HepG2 (cell line): ENCODE measurements around the gene TSC22D1. TPM values are rescaled to one million over a fixed set of nuclear protein-coding genes. Genes with fewer than 3 reads are reported as not detected.

Source experiments
- ATAC-seq: fragments of 200-7000 bp; cut with Tn5 transposase; 3 replicates; pipeline ENCODE4 v1.9.1; 2020; ENCODE audit warnings: mild to moderate bottlenecking, moderate library complexity
- BruUV-seq: library from RNA; stranded (reverse); fragments of 400-500 nt; replicated peaks from 2 replicates; lab custom pipeline; 2021; lab: Mats Ljungman, UMichigan
- CTCF ChIA-PET: fragments of 300-600 bp; formaldehyde crosslinking; extraction: SDS; loops from one replicate; lab custom pipeline; 2021; ENCODE audit warnings: low total read pairs, inconsistent platforms, low intra/inter-chr PET ratio; lab: Yijun Ruan, JAX
- POLR2A ChIA-PET: fragments of 350-600 bp; sonication (Branson Sonifier 250); formaldehyde crosslinking; loops from one replicate; lab custom pipeline; 2020; ENCODE audit warnings: antibody characterized with exemption, inconsistent platforms; lab: Yijun Ruan, JAX
- DNase-seq: peaks from one replicate; pipeline ENCODE4 v3.0.0-alpha.2; 2015; ENCODE audit warnings: low spot score
- FAIRE-seq: peaks from 3 replicates; lab custom pipeline; 2011; peaks lifted over from hg19 to GRCh38; lab: Jason Lieb, UNC
- H2AFZ ChIP-seq: one replicate; pipeline ENCODE4 v1.6.1; 2011; ENCODE audit warnings: low read length, inconsistent platforms
- H3K27ac ChIP-seq: fragments of 300-600 bp; 3 replicates; pipeline ENCODE4 v1.8.0; 2011; ENCODE audit warnings: mixed run types, mild to moderate bottlenecking, mixed read lengths, low read length, inconsistent platforms; ENCODE audit not compliant: insufficient read depth; ENCODE audit errors: extremely low read length
- H3K27me3 ChIP-seq, 2 experiments: fragments of 200-600 bp in 1 of 2; 2 replicates in 1 of 2; 3 replicates in 1 of 2; pipeline versions ENCODE4 v1.6.0 to v1.8.0; 2011; ENCODE audit warnings: low read length in 2 of 2, mild to moderate bottlenecking in 2 of 2, moderate library complexity in 2 of 2, inconsistent platforms in 1 of 2; ENCODE audit not compliant: insufficient read depth in 2 of 2, control insufficient read depth in 1 of 2
- H3K36me3 ChIP-seq, 2 experiments: fragments of 200-600 bp in 1 of 2; replicated peaks in 1 of 2; 2 replicates in 1 of 2; 3 replicates in 1 of 2; pipeline versions ENCODE4 v1.5.1 to v1.8.0; 2011; ENCODE audit warnings: low read length in 2 of 2, inconsistent platforms in 1 of 2; ENCODE audit not compliant: insufficient read depth in 2 of 2, control insufficient read depth in 1 of 2
- H3K4me1 ChIP-seq: 2 replicates; pipeline ENCODE4 v1.5.1; 2012; ENCODE audit warnings: low read length, inconsistent platforms; ENCODE audit not compliant: insufficient read depth
- H3K4me2 ChIP-seq: 2 replicates; pipeline ENCODE4 v1.6.0; 2011; ENCODE audit warnings: low read depth, low read length, inconsistent platforms
- H3K4me3 ChIP-seq, 3 experiments: fragments of 200-600 bp in 1 of 3; sonication (generic), shearing (Covaris generic) in 1 of 3; replicated peaks in 1 of 3; 2 replicates each; pipeline ENCODE4 v1.5.1; 2011 to 2016; ENCODE audit warnings: low read length in 3 of 3, inconsistent platforms in 2 of 3, low read depth in 2 of 3, mild to moderate bottlenecking in 2 of 3, control low read depth in 1 of 3, mixed read lengths in 1 of 3; ENCODE audit not compliant: insufficient read depth in 1 of 3
- H3K79me2 ChIP-seq: one replicate; pipeline ENCODE4 v1.6.1; 2011; ENCODE audit warnings: low read length, inconsistent platforms; ENCODE audit not compliant: insufficient read depth
- H3K9ac ChIP-seq: 2 replicates; pipeline ENCODE4 v1.6.0; 2011; ENCODE audit warnings: mild to moderate bottlenecking, low read depth, low read length, inconsistent platforms; ENCODE audit not compliant: insufficient read depth
- H3K9me3 ChIP-seq: 2 replicates; pipeline ENCODE4 v1.5.1; 2012; ENCODE audit warnings: mild to moderate bottlenecking, low read length
- H4K20me1 ChIP-seq: 2 replicates; pipeline ENCODE4 v1.6.0; 2011; ENCODE audit warnings: inconsistent platforms, mild to moderate bottlenecking, low read length, moderate library complexity; ENCODE audit not compliant: insufficient read depth
- DBP ChIP-seq: sonication (generic); formaldehyde crosslinking; IDR thresholded peaks from 2 replicates; pipeline ENCODE4 v1.4.0; 2020; ENCODE audit warnings: missing genetic modification reagents; ENCODE audit errors: not compliant biosample characterization
- FOXO1 ChIP-seq: sonication (generic); formaldehyde crosslinking; IDR thresholded peaks from 2 replicates; pipeline ENCODE4 v1.4.0; 2020; ENCODE audit warnings: missing genetic modification reagents
- MAF1 ChIP-seq: sonication (generic); formaldehyde crosslinking; IDR thresholded peaks from 2 replicates; pipeline ENCODE4 v1.5.0; 2020; ENCODE audit warnings: missing genetic modification reagents, borderline replicate concordance
- MBNL3 ChIP-seq: fragments of 250-450 bp; sonication (Bioruptor Pico); conservative IDR thresholded peaks from 2 replicates; pipeline ENCODE4 v1.8.0; 2022; ENCODE audit warnings: mild to moderate bottlenecking, inconsistent platforms
- MTF2 ChIP-seq: sonication (generic); formaldehyde crosslinking; IDR thresholded peaks from 2 replicates; pipeline ENCODE4 v1.5.0; 2020; ENCODE audit warnings: missing genetic modification reagents, borderline replicate concordance
- SYNCRIP ChIP-seq: fragments of 200-400 bp; formaldehyde crosslinking; IDR thresholded peaks from 2 replicates; pipeline ENCODE4 v1.6.1; 2018; ENCODE audit warnings: mild to moderate bottlenecking, low read depth, low read length; ENCODE audit not compliant: insufficient read depth
- ZMYM3 ChIP-seq: sonication (generic); formaldehyde crosslinking; IDR thresholded peaks from 2 replicates; pipeline ENCODE4 v1.5.1; 2020; ENCODE audit warnings: mild to moderate bottlenecking, missing genetic modification reagents
- ZNF17 ChIP-seq: sonication (generic); formaldehyde crosslinking; IDR thresholded peaks from 2 replicates; pipeline ENCODE4 v1.5.0; 2020; ENCODE audit warnings: mild to moderate bottlenecking, missing genetic modification reagents
- ZNF224 ChIP-seq: sonication (generic); formaldehyde crosslinking; IDR thresholded peaks from 2 replicates; pipeline ENCODE4 v1.5.0; 2020; ENCODE audit warnings: mild to moderate bottlenecking, missing genetic modification reagents
- ZNF484 ChIP-seq: sonication (generic); formaldehyde crosslinking; IDR thresholded peaks from 2 replicates; pipeline ENCODE4 v1.5.1; 2020; ENCODE audit warnings: mild to moderate bottlenecking, low read depth, missing genetic modification reagents, borderline replicate concordance
- WGBS: methylation state at CpG from one replicate; pipeline ENCODE4 v1.1.6; 2017; ENCODE audit warnings: low lambda C conversion rate; 5-methylcytosine and 5-hydroxymethylcytosine counted together
- in situ Hi-C: cut with HindIII; loops from 2 replicates; pipeline ENCODE4 v1.10.0; 2017; ENCODE audit warnings: low pct_unique_long_range_greater_than_20kb; ENCODE audit not compliant: extremely low pct_ligation_motif_present
- intact Hi-C: fragments of 100-400 bp; cut with micrococcal nuclease; formaldehyde crosslinking; loops from one replicate; pipeline ENCODE4 v1.10.0; 2022; ENCODE audit not compliant: unreplicated experiment
- polyA plus RNA-seq, 8 experiments: library from polyadenylated mRNA; depleted of rRNA in 3 of 8; stranded (reverse) in 7 of 8; unstranded in 1 of 8; fragments of >200 nt; fragmentation: Illumina TruSeq in 4 of 8; extraction: Trizol in 4 of 8; gene quantifications; 2 replicates each; pipeline versions ENCODE4 v1.2.1 to v1.2.3, GENCODE V29; 2011 to 2016; ENCODE audit warnings: low read depth in 4 of 8, missing spikeins in 1 of 8, mixed read lengths in 1 of 8; ENCODE audit not compliant: insufficient read depth in 1 of 8
- total RNA-seq, 5 experiments: library from RNA; depleted of rRNA; stranded (reverse); fragments of >200 nt; fragmentation: Illumina TruSeq; extraction: Trizol; gene quantifications; 2 replicates each; pipeline ENCODE4 v1.2.3, GENCODE V29; 2016; ENCODE audit warnings: low read depth in 1 of 5

TSC22D1 gene
- total and polyA plus RNA-seq, 2 of the 13 experiments (the other 11 are each of a cell fraction or from before 2014, with no cell fraction given), result 18.4 to 35.7 TPM

- Histone ChIP-seq H3K4me2 (no peak overlapping the region), H3K36me3 (no peaks in the 10 kb centered on the region), H3K4me3 (no peak overlapping the region), H4K20me1 (no peaks in the 10 kb centered on the region), H3K27ac (no peak overlapping the region), H2AFZ (no peak overlapping the region), H3K79me2 (no peaks in the 10 kb centered on the region), H3K27me3 (no peaks in the 10 kb centered on the region; a peak in 1 of 5 replicates), H3K9me3 (no peaks in the 10 kb centered on the region), H3K4me1 (peaks cover 7% of the 10 kb centered on the region; the same call in 1 of the 2 replicates), H3K9ac (no peak overlapping the region)
- BruUV-seq, result no TSS peak
- ChIA-PET POLR2A (no interaction called here), CTCF (no interaction called here)
- ATAC-seq (no peak), DNase-seq (no peak), FAIRE-seq (no peak)
- intact Hi-C loops (no loop called here), in situ Hi-C loops (no loop called here)
- WGBS, result 79% methylated on average over 5 of the region's 5 CpGs
- no peak for TF ChIP-seq SYNCRIP
- TF ChIP-seq MBNL3 (CRISPR knock-in tag), result no peak
- no peak for TF ChIP-seq ZNF484 (CRISPR knock-in tag)
- TF ChIP-seq MAF1 (CRISPR knock-in tag), result no peak
- no peak for TF ChIP-seq ZNF17 (CRISPR knock-in tag)
- TF ChIP-seq ZNF224 (CRISPR knock-in tag), result no peak
- no peak for TF ChIP-seq ZMYM3 (CRISPR knock-in tag)
- no peak for TF ChIP-seq DBP (CRISPR knock-in tag)
- no peak for TF ChIP-seq FOXO1
- TF ChIP-seq MTF2, result no peak
Observed at GRCh38 chr13:44382635-44383145, 193.4 kb downstream of the TSC22D1 start.

Other genes starting within 250 kb of the TSC22D1 start
- not detected in 2 replicates for gene SERP2, start 202.5 kb downstream of the TSC22D1 start, total RNA-seq (2016; rRNA removed; fragmentation: Illumina TruSeq; extraction: Trizol)
- not detected in 2 replicates for gene SERP2, start 202.5 kb downstream of the TSC22D1 start, polyA plus RNA-seq (2011; rRNA removed)